CD4-positive, alpha-beta T cell (primary cell): Measurements from ENCODE around the gene CADPS. TPM values are rescaled to one million over a fixed set of nuclear protein-coding genes. Genes with fewer than 3 reads are reported as not detected.
"Not testable (repeated sequence)": the region's sequence is repeated elsewhere in the genome, so short reads cannot be mapped to it uniquely, and the experiment has no call there.

ENCODE experiments used
- ATAC-seq: fragments of 200-7000 bp; cut with Tn5 transposase; one replicate; pipeline ENCODE4 v1.10.0; 2022; ENCODE audit warnings: mild to moderate bottlenecking; ENCODE audit not compliant: poor library complexity
- CTCF ChIA-PET: fragments of 350-600 bp; sonication (Branson Sonifier 250); formaldehyde crosslinking; loops from one replicate; lab custom pipeline; 2021; ENCODE audit warnings: antibody characterized with exemption, inconsistent platforms; lab: Charles Lee
- POLR2A ChIA-PET: fragments of 350-600 bp; sonication (Branson Sonifier 250); formaldehyde crosslinking; loops from one replicate; lab custom pipeline; 2021; ENCODE audit warnings: antibody characterized with exemption, inconsistent platforms; lab: Charles Lee
- DNase-seq, 14 experiments: peaks; one replicate each; pipeline ENCODE4 v3.0.0-alpha.2; 2013 to 2020; ENCODE audit warnings: mixed read lengths in 2 of 14
- H3K27ac ChIP-seq, 2 donors: one replicate each; pipeline versions ENCODE4 v1.5.1 to v1.7.0; 2013; ENCODE audit warnings: low read length in 2 of 2, low read depth in 1 of 2, mild to moderate bottlenecking in 1 of 2
- H3K27me3 ChIP-seq, 2 experiments: 1 replicate in 1 of 2; 2 replicates in 1 of 2; pipeline versions ENCODE4 v1.6.1 to v1.7.0; 2013; ENCODE audit warnings: low read length in 2 of 2, control low read depth in 1 of 2, mild to moderate bottlenecking in 1 of 2, moderate library complexity in 1 of 2; ENCODE audit not compliant: insufficient read depth in 2 of 2, control insufficient read depth in 1 of 2
- H3K36me3 ChIP-seq: one replicate; pipeline ENCODE4 v1.6.1; 2013; ENCODE audit warnings: low read length, control low read depth; ENCODE audit not compliant: insufficient read depth
- H3K4me1 ChIP-seq: one replicate; pipeline ENCODE4 v1.6.1; 2013; ENCODE audit warnings: low read length, control low read depth; ENCODE audit not compliant: insufficient read depth
- H3K4me3 ChIP-seq: one replicate; pipeline ENCODE4 v1.5.1; 2013; ENCODE audit warnings: mild to moderate bottlenecking, low read length, moderate library complexity
- H3K9me3 ChIP-seq, 2 experiments: 1 replicate in 1 of 2; 2 replicates in 1 of 2; pipeline versions ENCODE4 v1.6.1 to v1.7.0; 2013; ENCODE audit warnings: low read length in 2 of 2, mild to moderate bottlenecking in 2 of 2, control low read depth in 1 of 2, moderate library complexity in 1 of 2; ENCODE audit not compliant: control insufficient read depth in 1 of 2, insufficient read depth in 1 of 2
- H3K27ac Mint-ChIP-seq: one replicate; pipeline ENCODE4 v1.8.0; 2020; ENCODE audit warnings: mixed read lengths
- H3K27me3 Mint-ChIP-seq: one replicate; pipeline ENCODE4 v1.8.0; 2021; ENCODE audit warnings: mixed read lengths
- H3K36me3 Mint-ChIP-seq: one replicate; pipeline ENCODE4 v1.8.0; 2021; ENCODE audit warnings: low read depth, mixed read lengths
- H3K4me1 Mint-ChIP-seq: one replicate; pipeline ENCODE4 v1.8.0; 2021; ENCODE audit warnings: low read depth, mixed read lengths
- H3K4me3 Mint-ChIP-seq: one replicate; pipeline ENCODE4 v1.8.0; 2020; ENCODE audit warnings: mild to moderate bottlenecking, mixed read lengths
- H3K9me3 Mint-ChIP-seq: one replicate; pipeline ENCODE4 v1.8.0; 2020; ENCODE audit warnings: mixed read lengths
- intact Hi-C, 2 experiments: fragments of 100-400 bp; cut with DNase I in 1 of 2; cut with micrococcal nuclease in 1 of 2; formaldehyde crosslinking; loops; one replicate each; pipeline versions ENCODE4 v1.15.1 to v1.9.0; 2023 to 2025; cut with DNase I, micrococcal nuclease
- total RNA-seq, 174 experiments: library from RNA in 2 of 174; stranded (reverse) in 2 of 174; gene quantifications; one replicate each; pipeline ENCODE4 v1.2.3 and lab custom pipeline; 2021 to 2026
- TF ChIP-seq, protein P1 (sequence below): fragments of 200-600 bp; IDR thresholded peaks from one replicate; pipeline ENCODE4 v1.8.0; 2022; ENCODE audit warnings: antibody characterized with exemption, mild to moderate bottlenecking

Gene CADPS
- total RNA-seq, 2 experiments from 2014 or later, result not detected

DNA sequence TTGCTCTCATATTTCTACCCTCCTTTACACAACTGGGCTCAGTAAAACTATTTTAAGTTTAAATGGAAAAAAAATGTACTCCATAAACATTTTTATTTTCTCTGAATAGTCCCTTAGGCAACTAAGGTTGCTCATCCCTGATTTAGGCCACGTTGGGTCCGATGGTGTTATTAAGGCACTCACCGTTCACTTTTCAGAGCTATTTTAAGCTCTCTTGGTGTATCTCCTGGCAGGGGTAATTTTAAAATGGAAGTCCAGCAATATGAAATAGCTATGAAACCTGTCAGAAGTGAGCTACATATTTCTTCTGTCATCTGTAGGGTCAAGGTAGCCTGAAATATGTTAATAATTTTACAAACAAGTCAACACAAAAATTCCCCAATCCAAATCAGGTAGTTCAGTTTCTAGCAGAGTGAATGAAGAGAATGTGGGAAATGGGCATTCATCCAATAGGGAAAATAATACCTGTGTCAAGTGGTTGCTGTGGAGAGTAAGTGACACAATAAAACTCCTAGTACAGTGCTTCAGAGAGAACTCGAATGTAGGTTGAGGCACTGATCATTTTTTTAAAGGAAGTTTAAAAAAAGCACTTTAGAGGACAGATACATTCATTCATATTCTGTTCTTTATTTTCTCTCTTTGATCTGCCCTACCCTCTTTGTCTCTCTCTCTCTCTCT, 292.6 kb downstream of the CADPS start:
- H3K27ac Mint-ChIP-seq, result no peak overlapping the region
- Histone ChIP-seq H3K36me3 (no peaks in the 10 kb centered on the region), H3K27ac (no peak overlapping the region), H3K9me3 (peaks cover 0 to 12% of the 10 kb centered on the region in 2 experiments), H3K4me1 (no peaks in the 10 kb centered on the region), H3K4me3 (no peak overlapping the region), H3K27me3 (no peaks in the 10 kb centered on the region)
- ATAC-seq (no peak), DNase-seq (no peak)
- no peaks in the 10 kb centered on the region for H3K4me1 Mint-ChIP-seq
- TF ChIP-seq, protein P1, sequence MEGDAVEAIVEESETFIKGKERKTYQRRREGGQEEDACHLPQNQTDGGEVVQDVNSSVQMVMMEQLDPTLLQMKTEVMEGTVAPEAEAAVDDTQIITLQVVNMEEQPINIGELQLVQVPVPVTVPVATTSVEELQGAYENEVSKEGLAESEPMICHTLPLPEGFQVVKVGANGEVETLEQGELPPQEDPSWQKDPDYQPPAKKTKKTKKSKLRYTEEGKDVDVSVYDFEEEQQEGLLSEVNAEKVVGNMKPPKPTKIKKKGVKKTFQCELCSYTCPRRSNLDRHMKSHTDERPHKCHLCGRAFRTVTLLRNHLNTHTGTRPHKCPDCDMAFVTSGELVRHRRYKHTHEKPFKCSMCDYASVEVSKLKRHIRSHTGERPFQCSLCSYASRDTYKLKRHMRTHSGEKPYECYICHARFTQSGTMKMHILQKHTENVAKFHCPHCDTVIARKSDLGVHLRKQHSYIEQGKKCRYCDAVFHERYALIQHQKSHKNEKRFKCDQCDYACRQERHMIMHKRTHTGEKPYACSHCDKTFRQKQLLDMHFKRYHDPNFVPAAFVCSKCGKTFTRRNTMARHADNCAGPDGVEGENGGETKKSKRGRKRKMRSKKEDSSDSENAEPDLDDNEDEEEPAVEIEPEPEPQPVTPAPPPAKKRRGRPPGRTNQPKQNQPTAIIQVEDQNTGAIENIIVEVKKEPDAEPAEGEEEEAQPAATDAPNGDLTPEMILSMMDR, result no peak
- no peak overlapping the region for H3K4me3 Mint-ChIP-seq
- intact Hi-C loops, result no loop called here
- peaks cover 12% of the 10 kb centered on the region for H3K9me3 Mint-ChIP-seq
- POLR2A ChIA-PET, result no interaction called here
- H3K36me3 Mint-ChIP-seq, result no peaks in the 10 kb centered on the region
- H3K27me3 Mint-ChIP-seq, result no peaks in the 10 kb centered on the region
- CTCF ChIA-PET, result no interaction called here

DNA sequence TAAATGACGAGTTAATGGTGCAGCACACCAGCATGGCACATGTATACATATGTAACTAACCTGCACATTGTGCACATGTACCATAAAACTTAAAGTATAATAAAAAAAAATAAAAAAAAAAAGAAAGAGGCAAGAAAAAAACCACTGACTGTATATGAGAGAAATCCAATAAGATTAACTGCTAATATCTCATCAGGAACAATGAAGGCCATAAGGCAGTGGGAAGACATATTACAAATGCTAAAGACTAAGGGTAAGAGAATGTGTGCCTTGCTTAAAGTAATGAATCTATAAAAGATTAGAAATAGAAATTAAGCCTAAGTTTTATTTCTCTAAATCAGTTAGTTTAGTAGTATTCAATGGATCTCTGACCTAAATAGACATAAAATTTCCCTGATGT, 294.7 kb downstream of the CADPS start:
- H3K4me1 ChIP-seq, POLR2A ChIA-PET, H3K36me3 Mint-ChIP-seq, H3K27me3 ChIP-seq, H3K27ac Mint-ChIP-seq, H3K27ac ChIP-seq, H3K27me3 Mint-ChIP-seq, ATAC-seq, H3K4me3 Mint-ChIP-seq, H3K36me3 ChIP-seq, CTCF ChIA-PET, H3K4me1 Mint-ChIP-seq, intact Hi-C loops, DNase-seq, H3K4me3 ChIP-seq: not testable (repeated sequence)
- peaks cover 13% of the 10 kb centered on the region for H3K9me3 Mint-ChIP-seq
- H3K9me3 ChIP-seq, result peaks cover 0 to 12% of the 10 kb centered on the region in 2 experiments

DNA sequence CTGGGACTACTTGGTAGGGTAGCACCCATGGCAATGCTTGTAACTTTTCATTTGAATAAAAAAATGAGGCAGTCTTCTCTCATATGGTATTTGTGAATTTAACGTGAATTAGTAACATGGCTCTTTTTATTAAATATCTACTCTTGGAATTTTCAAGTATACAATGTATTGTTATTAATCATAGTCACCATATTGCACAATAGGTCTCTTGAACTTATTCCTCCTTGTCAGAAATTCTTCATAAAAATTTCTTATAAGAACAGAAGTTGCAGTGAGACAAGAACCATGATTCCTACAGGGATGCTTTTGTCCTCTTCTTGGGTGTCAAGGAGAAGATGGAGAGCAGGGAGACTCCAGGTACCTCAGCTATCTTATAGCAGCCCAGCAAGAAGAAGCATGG, 298.1 kb downstream of the CADPS start:
- no peak overlapping the region for H3K4me3 ChIP-seq
- Mint-ChIP-seq H3K27ac (no peak overlapping the region), H3K36me3 (no peaks in the 10 kb centered on the region), H3K9me3 (peaks cover 11% of the 10 kb centered on the region), H3K27me3 (no peaks in the 10 kb centered on the region), H3K4me3 (no peak overlapping the region), H3K4me1 (no peaks in the 10 kb centered on the region)
- ChIA-PET CTCF (no interaction called here), POLR2A (no interaction called here)
- H3K4me1 ChIP-seq, result no peaks in the 10 kb centered on the region
- ATAC-seq (no peak), DNase-seq (no peak)
- H3K36me3 ChIP-seq, result no peaks in the 10 kb centered on the region
- no peak overlapping the region for H3K27ac ChIP-seq
- TF ChIP-seq, protein P1, result no peak
- no peaks in the 10 kb centered on the region for H3K27me3 ChIP-seq
- peaks cover 0 to 13% of the 10 kb centered on the region in 2 experiments for H3K9me3 ChIP-seq
- intact Hi-C loops, result no loop called here
